HG02981 (cell line): Measurements from ENCODE around the gene CDC25C.
"Not testable (repeated sequence)": the region's sequence is repeated elsewhere in the genome, so short reads cannot be mapped to it uniquely, and the experiment has no call there.

ENCODE experiments used
- ATAC-seq: cut with Tn5 transposase; IDR thresholded peaks from one replicate; pipeline ENCODE4 v1.9.1; 2021; ENCODE audit warnings: mild to moderate bottlenecking, moderate library complexity; ENCODE audit not compliant: unreplicated experiment

Gene CDC25C

DNA sequence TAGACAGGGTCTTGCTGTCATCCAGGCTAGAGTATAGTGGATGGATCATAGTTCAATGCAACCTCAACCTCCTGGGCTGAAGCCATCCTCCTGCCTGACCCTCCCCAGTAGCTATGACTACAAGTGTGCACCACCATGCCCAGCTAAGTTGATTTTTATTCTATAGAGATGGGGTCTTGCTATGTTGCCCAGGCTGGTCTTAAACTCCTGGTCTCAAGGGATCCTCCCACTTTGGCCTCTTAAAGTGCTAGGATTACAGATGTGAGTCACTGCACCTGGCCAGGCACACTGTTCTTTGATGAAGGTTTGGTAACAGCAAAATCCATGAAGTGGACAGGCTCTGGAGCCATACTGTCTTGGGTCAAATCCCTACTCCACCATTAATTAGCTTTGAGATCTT, 50.7 kb downstream of the CDC25C start:
- ATAC-seq, result no peak

DNA sequence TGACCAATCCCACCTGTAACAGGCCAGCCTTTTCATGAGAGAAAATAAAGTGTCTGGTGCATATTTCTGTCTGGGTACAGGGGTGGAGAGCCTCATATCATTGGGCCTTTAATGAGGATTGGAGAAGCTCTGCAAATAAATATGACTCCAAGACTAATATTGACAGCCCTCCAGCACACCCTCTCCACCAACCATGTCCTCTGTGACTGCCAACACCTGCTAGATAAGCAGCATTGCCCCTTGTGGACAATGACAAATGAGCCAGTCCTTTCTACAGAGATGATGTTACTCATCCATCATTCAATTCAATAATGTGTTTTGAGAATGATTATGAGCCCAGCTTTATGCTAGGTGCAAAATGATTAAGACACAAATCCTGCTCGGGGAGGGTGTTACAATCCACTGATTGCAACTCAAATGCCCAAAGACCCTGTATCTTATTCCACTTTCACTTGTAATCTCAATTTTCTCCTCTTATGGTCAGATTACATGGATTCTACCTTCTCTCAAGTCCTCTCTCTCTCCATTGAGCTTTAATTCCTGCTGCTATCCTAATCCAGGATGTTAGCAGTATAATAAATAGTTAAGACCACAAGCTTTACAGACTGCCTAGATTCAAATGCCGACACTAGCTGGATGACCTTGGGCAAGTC, 55.1 kb downstream of the CDC25C start:
- ATAC-seq, result no peak

GRCh38 chr5:138275895-138276294, 55.7 kb downstream of the CDC25C start:
- no peak for ATAC-seq

- no peak for ATAC-seq
These were observed 56.2 kb downstream of the CDC25C start for GRCh38 chr5:138275379-138275782.

DNA sequence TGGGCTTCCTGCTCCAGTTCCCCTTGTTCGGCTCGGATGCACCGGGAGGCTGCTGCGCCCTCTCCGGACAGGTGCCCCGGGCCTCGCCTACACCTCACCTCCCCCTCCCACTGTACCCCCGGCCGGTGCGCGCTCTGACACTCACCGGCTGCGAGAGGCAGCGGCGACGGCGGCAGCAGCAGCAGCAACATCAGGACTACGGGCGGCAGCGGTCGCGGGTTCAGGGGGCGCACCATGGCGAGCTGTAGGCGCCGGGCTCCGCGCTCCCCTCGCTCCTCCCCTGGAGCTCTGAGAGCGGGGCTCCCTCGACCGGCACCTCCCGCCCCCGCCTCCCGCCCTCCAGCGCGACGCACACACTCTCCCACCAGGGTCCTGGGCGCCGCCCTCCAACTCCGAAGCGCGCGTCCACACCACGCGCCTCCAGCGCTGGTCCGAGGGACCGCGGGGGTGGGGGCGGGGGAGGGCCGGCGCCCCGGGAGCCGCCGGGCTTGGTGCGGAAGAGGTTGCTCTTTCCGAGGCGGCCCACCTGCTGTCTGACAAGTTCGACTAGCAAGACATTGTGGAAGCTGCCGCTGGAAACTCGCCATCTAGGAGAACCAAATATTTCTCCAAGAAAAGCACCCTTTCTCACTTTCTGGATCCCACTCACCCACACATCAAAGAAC, 57.3 kb downstream of the CDC25C start, which contains the start of gene GFRA3:
Gene GFRA3, minus strand, starts transcription at position 433 of the 665 bp plus-strand sequence. Its CDS starts 197 bp downstream, at position 236.
- ATAC-seq, result no peak

DNA sequence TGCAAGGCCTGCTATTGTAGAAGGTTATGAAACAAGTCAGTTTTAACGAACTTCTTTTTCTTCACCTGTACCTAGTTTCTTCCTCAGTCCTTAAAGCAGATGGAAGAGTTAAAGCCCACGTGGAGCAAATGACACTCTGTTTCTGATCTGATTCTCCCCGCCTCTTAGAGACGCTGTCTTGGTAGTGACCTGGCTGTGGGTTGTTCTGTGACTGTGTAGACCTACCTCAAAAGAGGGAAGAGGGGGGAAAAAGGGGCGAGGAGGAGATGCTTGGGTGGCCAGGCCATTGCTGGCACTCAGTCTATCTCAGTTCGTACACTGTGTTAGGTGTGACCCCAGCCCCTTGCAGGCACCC, 57.8 kb downstream of the CDC25C start:
- no peak for ATAC-seq

GRCh38 chr5:138272681-138273080, 58.9 kb downstream of the CDC25C start:
- no peak for ATAC-seq

DNA sequence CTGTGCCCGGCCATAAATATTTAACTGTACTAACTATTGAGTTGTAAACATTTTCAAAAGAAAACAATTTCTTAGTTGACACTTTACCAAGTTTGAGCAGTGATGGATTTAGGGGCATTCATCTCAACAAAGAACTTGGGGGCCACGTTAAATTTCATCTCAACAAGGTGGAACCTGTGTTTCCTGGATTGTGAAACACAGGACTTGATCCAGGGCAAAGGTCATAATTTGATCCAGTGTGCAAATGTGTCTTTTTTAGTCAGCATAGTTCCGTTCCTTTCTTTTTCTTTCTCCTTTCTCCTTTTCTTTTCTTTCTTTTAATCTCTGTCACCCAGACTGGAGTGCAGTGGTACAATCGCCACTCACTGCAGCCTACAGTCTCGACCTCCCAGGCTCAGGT, 60.3 kb downstream of the CDC25C start:
- ATAC-seq, result no peak

DNA sequence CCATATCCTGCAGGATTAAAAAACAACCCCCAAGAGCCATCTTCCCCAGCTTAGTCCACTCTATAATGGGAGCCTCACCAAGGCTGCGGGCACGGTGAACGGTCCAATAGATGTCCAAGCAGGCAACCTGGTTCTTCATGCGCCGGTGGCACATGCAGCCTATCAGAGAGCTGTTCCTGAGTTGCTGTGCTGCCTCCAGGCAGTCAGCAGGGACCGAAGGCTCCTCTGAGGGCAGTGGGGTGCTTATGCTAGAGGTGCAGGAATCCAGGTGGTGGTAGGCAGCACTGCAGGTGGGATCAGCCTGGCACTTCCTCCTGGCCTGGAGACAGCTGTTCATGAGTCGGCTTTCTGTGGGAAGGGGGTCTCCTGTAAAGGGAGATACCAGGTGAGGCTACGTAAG, 67.4 kb downstream of the CDC25C start:
- no peak for ATAC-seq

GRCh38 chr5:138263581-138263980, 68.0 kb downstream of the CDC25C start:
- ATAC-seq, result no peak

- ATAC-seq, result no peak
These were observed 72.8 kb downstream of the CDC25C start for GRCh38 chr5:138258704-138259292.

GRCh38 chr5:138257583-138257982, 74.0 kb downstream of the CDC25C start:
- ATAC-seq, result no peak

DNA sequence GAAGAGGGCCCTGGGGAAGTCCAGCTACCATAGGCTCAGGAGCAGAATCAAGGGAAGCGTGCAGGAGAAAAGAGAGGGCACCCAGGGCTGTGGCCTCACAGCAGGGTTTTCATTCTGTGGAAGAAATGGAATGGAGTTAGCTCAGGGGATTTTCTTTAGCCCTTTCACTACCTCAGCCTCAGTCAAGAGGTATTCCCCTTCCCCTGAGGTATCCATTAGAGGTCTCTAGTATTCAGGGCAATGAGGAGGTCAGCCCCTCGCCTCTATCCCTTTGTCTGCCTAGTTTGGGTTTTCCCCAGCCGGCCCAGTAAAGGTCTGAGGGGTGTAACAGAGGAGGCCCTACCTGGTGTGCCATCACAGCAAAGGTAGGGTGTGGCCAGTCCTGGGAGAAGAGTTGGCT, 78.7 kb downstream of the CDC25C start:
- ATAC-seq, result no peak

- ATAC-seq, result not testable (repeated sequence)
These were observed 83.8 kb downstream of the CDC25C start for GRCh38 chr5:138247800-138248199.

GRCh38 chr5:138246822-138247221, 84.8 kb downstream of the CDC25C start:
- ATAC-seq, result no peak

- no peak for ATAC-seq
These were observed 85.3 kb downstream of the CDC25C start for GRCh38 chr5:138246334-138246733.

DNA sequence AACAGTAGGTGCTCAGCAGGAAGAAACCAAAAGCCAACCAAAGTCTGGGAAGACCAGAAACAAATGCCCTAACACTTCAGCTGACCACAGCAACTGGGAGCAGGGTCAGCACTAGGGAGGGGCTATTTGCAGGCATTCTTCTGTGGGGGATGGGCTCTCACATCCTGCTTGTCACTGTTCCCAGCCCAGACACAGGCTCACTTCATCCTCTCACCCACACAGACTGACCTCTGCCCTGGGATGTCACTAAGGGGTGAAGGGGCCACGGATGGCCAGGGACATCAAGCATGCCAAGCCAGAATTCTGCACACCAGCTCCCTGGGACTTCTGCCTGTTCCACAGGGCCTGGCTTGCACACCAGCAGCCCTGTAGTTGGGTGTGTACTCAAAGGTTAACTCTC, 85.9 kb downstream of the CDC25C start:
- no peak for ATAC-seq

GRCh38 chr5:138243794-138244193, 87.8 kb downstream of the CDC25C start:
- no peak for ATAC-seq

DNA sequence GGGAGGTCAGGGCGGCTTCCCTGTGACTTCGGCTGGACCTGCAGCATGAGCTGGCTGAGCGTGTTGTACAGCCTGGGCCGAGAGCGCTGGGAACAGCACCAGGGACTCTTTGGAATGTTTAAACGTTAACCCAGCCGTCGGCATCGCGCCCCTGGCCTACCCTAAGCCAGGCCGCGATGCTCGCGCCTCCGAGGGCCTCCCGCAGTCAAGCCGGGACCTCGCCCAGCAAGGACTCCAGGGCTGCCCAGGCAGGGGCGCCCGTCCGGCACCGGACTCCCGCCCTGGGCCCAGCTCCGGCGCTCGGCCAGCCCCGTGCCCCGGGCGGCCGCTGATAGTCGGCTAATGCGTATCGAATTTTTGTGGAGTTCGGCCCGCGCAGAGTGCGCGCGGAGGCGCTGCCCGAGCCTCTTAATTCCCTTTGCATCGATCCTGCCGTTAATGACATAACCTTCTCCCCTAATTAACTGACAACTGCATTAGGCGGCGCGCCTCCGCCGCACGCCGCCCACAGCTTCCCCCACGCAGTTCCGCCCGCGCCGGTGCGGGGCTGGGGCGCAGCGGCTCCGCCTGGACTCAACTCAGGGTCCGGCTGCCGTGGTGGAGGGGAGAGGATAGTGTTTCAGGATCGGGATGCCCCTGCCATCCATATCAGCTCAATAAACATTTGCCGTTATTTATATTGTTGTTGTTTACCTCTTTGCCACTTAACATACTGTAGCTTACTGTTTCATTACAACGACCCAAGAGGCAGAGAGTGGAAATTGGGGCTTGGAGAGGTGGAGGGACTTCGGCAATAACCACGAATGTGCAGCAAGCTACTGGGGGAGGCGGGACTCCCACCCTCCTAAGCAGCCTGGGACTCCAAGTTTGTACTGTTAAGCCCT, 89.7 kb downstream of the CDC25C start:
- no peak for ATAC-seq

DNA sequence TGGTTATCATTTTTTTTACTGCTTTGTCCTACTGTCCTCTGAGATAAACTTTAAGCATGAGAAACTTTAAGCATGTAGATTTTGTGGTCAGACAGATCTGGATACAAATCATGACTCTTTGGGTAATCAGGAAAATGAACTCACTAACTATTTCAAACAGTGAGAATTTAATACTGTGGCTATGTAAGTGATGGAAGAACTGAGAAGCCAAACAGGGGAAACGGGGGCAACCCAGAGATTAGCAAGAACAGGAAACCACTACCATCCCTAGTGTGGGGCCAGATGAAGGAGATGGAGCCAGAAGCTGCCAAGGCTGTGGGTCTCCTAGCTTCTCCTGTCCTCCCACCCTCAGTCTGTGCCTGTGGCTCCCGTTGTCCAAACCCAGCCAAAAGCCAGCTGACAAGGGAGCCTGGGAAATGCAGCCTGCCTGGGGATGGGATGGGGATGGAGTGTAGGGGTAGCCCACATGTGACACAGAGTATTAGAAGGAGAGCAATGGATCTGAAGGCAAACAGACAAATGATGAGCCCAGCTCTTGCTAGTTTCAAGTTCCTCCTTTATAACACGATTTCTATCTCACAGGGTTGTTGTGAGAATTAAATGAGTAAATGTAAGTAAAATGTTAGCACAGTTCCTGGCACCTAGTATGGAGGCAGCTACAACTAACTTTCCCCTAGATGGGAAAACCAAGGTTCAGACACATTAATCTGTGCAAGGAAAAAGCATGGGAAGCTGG, 90.8 kb downstream of the CDC25C start:
- ATAC-seq, result no peak

GRCh38 chr5:138238034-138238433, 93.6 kb downstream of the CDC25C start:
- no peak for ATAC-seq
